Activated T-cell treated with anti-CD3 and anti-CD28 coated beads, Interleukin-2, amount 50 U/mL, for 72 hours (primary cell): ENCODE data around the gene XRN1. TPM values are rescaled to one million over a fixed set of nuclear protein-coding genes. Genes with fewer than 3 reads are reported as not detected.
A peak's percentile ranks its signal among the peaks of the same experiment; 100 is the strongest.

Experiments used
- ATAC-seq, 2 donors: fragments of 150-1000 bp; cut with Tn5 transposase; replicated peaks in 1 of 2; 2 replicates each; pipeline ENCODE4 v1.10.0; 2021; ENCODE audit warnings: moderate library complexity in 2 of 2, mild to moderate bottlenecking in 1 of 2
- DNase-seq, 2 donors: peaks; one replicate each; pipeline ENCODE4 v3.0.0; 2021 to 2022; ENCODE audit warnings: mixed read lengths in 1 of 2
- H3K27ac Mint-ChIP-seq: one replicate; pipeline ENCODE4 v1.8.0; 2022; ENCODE audit warnings: mild to moderate bottlenecking, moderate library complexity, mixed read lengths
- H3K27me3 Mint-ChIP-seq: one replicate; pipeline ENCODE4 v1.8.0; 2022; ENCODE audit warnings: low read depth, mixed read lengths
- H3K36me3 Mint-ChIP-seq, 2 donors: one replicate each; pipeline ENCODE4 v1.8.0; 2022; ENCODE audit warnings: mixed read lengths in 2 of 2, mild to moderate bottlenecking in 1 of 2; ENCODE audit not compliant: insufficient read depth in 2 of 2
- H3K4me1 Mint-ChIP-seq: one replicate; pipeline ENCODE4 v1.8.0; 2022; ENCODE audit warnings: low read depth, mixed read lengths
- H3K4me3 Mint-ChIP-seq, 2 donors: one replicate each; pipeline ENCODE4 v1.8.0; 2022; ENCODE audit warnings: mild to moderate bottlenecking in 2 of 2, mixed read lengths in 2 of 2, moderate library complexity in 2 of 2
- H3K9me3 Mint-ChIP-seq, 2 donors: one replicate each; pipeline ENCODE4 v1.8.0; 2022; ENCODE audit warnings: mixed read lengths in 2 of 2
- total RNA-seq, 2 donors: library from RNA; stranded (reverse); gene quantifications; one replicate each; pipeline ENCODE4 v1.2.3, GENCODE V29; 2022

Gene XRN1
- total RNA-seq = 10 to 100 TPM; 69.7 to 79.3 TPM

GRCh38 chr3:142447852-142448823 is at the start of gene XRN1:
Gene XRN1, minus strand, starts transcription at chr3:142448037. Its CDS starts 93 bp downstream, at chr3:142447944.
- H3K27ac Mint-ChIP-seq = peak within 1 kb of the TSS; percentile 100
- no peaks in the 10 kb centered on the region for H3K9me3 Mint-ChIP-seq
- peaks cover 49% of the 10 kb centered on the region for H3K4me1 Mint-ChIP-seq

GRCh38 chr3:142495103-142495502 is 47.3 kb upstream of the XRN1 start:
- no peaks in the 10 kb centered on the region for H3K27me3 Mint-ChIP-seq
- H3K4me1 Mint-ChIP-seq = peaks cover 12% of the 10 kb centered on the region
- DNase-seq = no peak
- peak overlapping the region; percentile 64 for H3K27ac Mint-ChIP-seq
- H3K36me3 Mint-ChIP-seq = peaks cover 6 to 31% of the 10 kb centered on the region in 2 donors
- H3K4me3 Mint-ChIP-seq = no peak overlapping the region
- no peaks in the 10 kb centered on the region for H3K9me3 Mint-ChIP-seq
- no peak for ATAC-seq

More at GRCh38 chr3:142447852-142448823, at the start of gene XRN1:
- H3K4me3 Mint-ChIP-seq = peak within 1 kb of the TSS; percentile 86 to 87
- peak; percentile 97 to 98 for DNase-seq
- H3K36me3 Mint-ChIP-seq = peaks cover 9 to 21% of the 10 kb centered on the region in 2 donors
- no peaks in the 10 kb centered on the region for H3K27me3 Mint-ChIP-seq
- peak; percentile 89 to 93 for ATAC-seq

- no peak overlapping the region for H3K4me3 Mint-ChIP-seq
- H3K27me3 Mint-ChIP-seq = no peaks in the 10 kb centered on the region
- DNase-seq = no peak
- H3K36me3 Mint-ChIP-seq = peaks cover 8 to 39% of the 10 kb centered on the region in 2 donors
- no peaks in the 10 kb centered on the region for H3K9me3 Mint-ChIP-seq
- ATAC-seq = no peak
- no peaks in the 10 kb centered on the region for H3K4me1 Mint-ChIP-seq
- H3K27ac Mint-ChIP-seq = peak overlapping the region; percentile 6
These were observed 44.3 kb upstream of the XRN1 start for GRCh38 chr3:142492184-142492583.

GRCh38 chr3:142489572-142490323 is 41.9 kb upstream of the XRN1 start:
- Mint-ChIP-seq H3K27ac (no peak overlapping the region), H3K4me3 (no peak overlapping the region), H3K4me1 (no peaks in the 10 kb centered on the region), H3K9me3 (no peaks in the 10 kb centered on the region), H3K27me3 (no peaks in the 10 kb centered on the region), H3K36me3 (peaks cover 14 to 45% of the 10 kb centered on the region in 2 donors)
- ATAC-seq (no peak), DNase-seq (no peak)

GRCh38 chr3:142484912-142485435 is 37.1 kb upstream of the XRN1 start:
- H3K36me3 Mint-ChIP-seq = peaks cover 21 to 54% of the 10 kb centered on the region in 2 donors
- no peak for DNase-seq
- H3K27me3 Mint-ChIP-seq = no peaks in the 10 kb centered on the region
- no peaks in the 10 kb centered on the region for H3K4me1 Mint-ChIP-seq
- H3K27ac Mint-ChIP-seq = no peak overlapping the region
- no peaks in the 10 kb centered on the region for H3K9me3 Mint-ChIP-seq
- H3K4me3 Mint-ChIP-seq = no peak overlapping the region
- peak; percentile 15 to 34 for ATAC-seq

GRCh38 chr3:142481196-142481595 is 33.4 kb upstream of the XRN1 start:
- no peak for ATAC-seq
- Mint-ChIP-seq H3K9me3 (peaks cover 6 to 11% of the 10 kb centered on the region in 2 donors), H3K36me3 (peaks cover 22 to 55% of the 10 kb centered on the region in 2 donors), H3K4me1 (no peaks in the 10 kb centered on the region), H3K27ac (no peak overlapping the region), H3K4me3 (no peak overlapping the region), H3K27me3 (no peaks in the 10 kb centered on the region)
- DNase-seq = no peak

- Mint-ChIP-seq H3K36me3 (peaks cover 3 to 4% of the 10 kb centered on the region in 2 donors), H3K9me3 (no peaks in the 10 kb centered on the region), H3K4me1 (no peaks in the 10 kb centered on the region), H3K27ac (peak overlapping the region; percentile 79), H3K4me3 (no peak overlapping the region), H3K27me3 (no peaks in the 10 kb centered on the region)
- ATAC-seq (no peak), DNase-seq (no peak)
These were observed 23.0 kb upstream of the XRN1 start for GRCh38 chr3:142470826-142471225.

- H3K36me3 Mint-ChIP-seq = peaks cover 0 to 2% of the 10 kb centered on the region in 2 donors
These were observed 20.6 kb upstream of the XRN1 start for GRCh38 chr3:142468456-142468855.

GRCh38 chr3:142467768-142468167 is 19.9 kb upstream of the XRN1 start:
- Mint-ChIP-seq H3K27ac (no peak overlapping the region), H3K27me3 (no peaks in the 10 kb centered on the region), H3K36me3 (peaks cover 0 to 2% of the 10 kb centered on the region in 2 donors), H3K4me3 (no peak overlapping the region), H3K4me1 (no peaks in the 10 kb centered on the region), H3K9me3 (no peaks in the 10 kb centered on the region)
- ATAC-seq (no peak), DNase-seq (no peak)

More at GRCh38 chr3:142468456-142468855, 20.6 kb upstream of the XRN1 start:
- Mint-ChIP-seq H3K9me3 (no peaks in the 10 kb centered on the region), H3K4me1 (no peaks in the 10 kb centered on the region), H3K27ac (no peak overlapping the region), H3K27me3 (no peaks in the 10 kb centered on the region), H3K4me3 (no peak overlapping the region)
- ATAC-seq (no peak), DNase-seq (no peak)

GRCh38 chr3:142460689-142461088 is 12.9 kb upstream of the XRN1 start:
- no peak for DNase-seq
- no peak for ATAC-seq
- Mint-ChIP-seq H3K4me1 (no peaks in the 10 kb centered on the region), H3K4me3 (no peak overlapping the region), H3K36me3 (peaks cover 4 to 11% of the 10 kb centered on the region in 2 donors), H3K9me3 (no peaks in the 10 kb centered on the region), H3K27me3 (no peaks in the 10 kb centered on the region), H3K27ac (no peak overlapping the region)

- no peaks in the 10 kb centered on the region for H3K9me3 Mint-ChIP-seq
- H3K36me3 Mint-ChIP-seq = peaks cover 4 to 12% of the 10 kb centered on the region in 2 donors
These were observed 12.1 kb upstream of the XRN1 start for GRCh38 chr3:142459929-142460328.

GRCh38 chr3:142459096-142459495 is 11.3 kb upstream of the XRN1 start:
- peaks cover 4 to 14% of the 10 kb centered on the region in 2 donors for H3K36me3 Mint-ChIP-seq
- ATAC-seq = no peak
- H3K4me1 Mint-ChIP-seq = no peaks in the 10 kb centered on the region
- no peaks in the 10 kb centered on the region for H3K9me3 Mint-ChIP-seq
- DNase-seq = no peak
- no peak overlapping the region for H3K27ac Mint-ChIP-seq
- no peaks in the 10 kb centered on the region for H3K27me3 Mint-ChIP-seq
- no peak overlapping the region for H3K4me3 Mint-ChIP-seq

More at GRCh38 chr3:142459929-142460328, 12.1 kb upstream of the XRN1 start:
- ATAC-seq = no peak
- Mint-ChIP-seq H3K4me1 (no peaks in the 10 kb centered on the region), H3K27me3 (no peaks in the 10 kb centered on the region), H3K4me3 (no peak overlapping the region), H3K27ac (no peak overlapping the region)
- DNase-seq = no peak

GRCh38 chr3:142450881-142451280 is 3.0 kb upstream of the XRN1 start:
- ATAC-seq (no peak), DNase-seq (no peak)
- no peaks in the 10 kb centered on the region for H3K27me3 Mint-ChIP-seq
- H3K36me3 Mint-ChIP-seq = peaks cover 4 to 17% of the 10 kb centered on the region in 2 donors
- H3K4me3 Mint-ChIP-seq = no peak overlapping the region
- H3K9me3 Mint-ChIP-seq = no peaks in the 10 kb centered on the region
- H3K4me1 Mint-ChIP-seq = peaks cover 22% of the 10 kb centered on the region
- no peak overlapping the region for H3K27ac Mint-ChIP-seq
